Trophoblast cell (in vitro differentiated cells and primary cell): ENCODE data around the gene FBXO9.

ENCODE experiments used
- DNase-seq, 2 donors: peaks; one replicate each; pipeline ENCODE4 v3.0.0-alpha.2; 2016
- H2AFZ ChIP-seq: 2 replicates; pipeline ENCODE4 v1.6.1; 2013; ENCODE audit warnings: low read length, moderate library complexity, mild to moderate bottlenecking; ENCODE audit not compliant: insufficient read depth, poor library complexity
- H2AK5ac ChIP-seq: 2 replicates; pipeline ENCODE4 v1.6.1; 2013; ENCODE audit warnings: mild to moderate bottlenecking, low read length
- H2BK120ac ChIP-seq: 2 replicates; pipeline ENCODE4 v1.6.1; 2013; ENCODE audit warnings: low read length, mild to moderate bottlenecking, moderate library complexity; ENCODE audit not compliant: insufficient read depth, poor library complexity
- H2BK12ac ChIP-seq: 2 replicates; pipeline ENCODE4 v1.6.1; 2013; ENCODE audit warnings: mild to moderate bottlenecking, low read length, moderate library complexity
- H2BK5ac ChIP-seq: 2 replicates; pipeline ENCODE4 v1.6.1; 2013; ENCODE audit warnings: low read length, low read depth, moderate library complexity, mild to moderate bottlenecking; ENCODE audit not compliant: poor library complexity
- H3K14ac ChIP-seq: 2 replicates; pipeline ENCODE4 v1.6.1; 2013; ENCODE audit warnings: mild to moderate bottlenecking, low read length
- H3K18ac ChIP-seq: 2 replicates; pipeline ENCODE4 v1.6.1; 2013; ENCODE audit warnings: mild to moderate bottlenecking, low read length
- H3K23ac ChIP-seq: 2 replicates; pipeline ENCODE4 v1.6.1; 2013; ENCODE audit warnings: low read length
- H3K27ac ChIP-seq: 2 replicates; pipeline ENCODE4 v1.5.1; 2013; ENCODE audit warnings: low read depth, mild to moderate bottlenecking, inconsistent platforms, low read length, moderate library complexity
- H3K27me3 ChIP-seq: 2 replicates; pipeline ENCODE4 v1.6.1; 2013; ENCODE audit warnings: inconsistent platforms, mild to moderate bottlenecking, low read length, moderate library complexity; ENCODE audit not compliant: insufficient read depth
- H3K36me3 ChIP-seq, 2 experiments: 1 replicate in 1 of 2; 2 replicates in 1 of 2; pipeline ENCODE4 v1.6.1; 2013; ENCODE audit warnings: low read length in 2 of 2, mild to moderate bottlenecking in 2 of 2, moderate library complexity in 1 of 2; ENCODE audit not compliant: insufficient read depth in 2 of 2, control insufficient read depth in 1 of 2
- H3K4ac ChIP-seq: 2 replicates; pipeline ENCODE4 v1.6.1; 2013; ENCODE audit warnings: low read depth, mild to moderate bottlenecking, low read length, moderate library complexity
- H3K4me1 ChIP-seq, 2 experiments: 1 replicate in 1 of 2; 2 replicates in 1 of 2; pipeline ENCODE4 v1.6.1; 2013; ENCODE audit warnings: low read length in 2 of 2, mild to moderate bottlenecking in 2 of 2, moderate library complexity in 1 of 2; ENCODE audit not compliant: insufficient read depth in 2 of 2, control insufficient read depth in 1 of 2
- H3K4me2 ChIP-seq: 2 replicates; pipeline ENCODE4 v1.6.1; 2013; ENCODE audit warnings: inconsistent platforms, mild to moderate bottlenecking, low read length, moderate library complexity
- H3K4me3 ChIP-seq: 2 replicates; pipeline ENCODE4 v1.5.1; 2013; ENCODE audit warnings: mild to moderate bottlenecking, low read depth, low read length, inconsistent platforms
- H3K79me1 ChIP-seq: one replicate; pipeline ENCODE4 v1.6.1; 2013; ENCODE audit warnings: low read length
- H3K79me2 ChIP-seq: 2 replicates; pipeline ENCODE4 v1.6.1; 2013; ENCODE audit warnings: low read length, mild to moderate bottlenecking; ENCODE audit not compliant: control insufficient read depth, insufficient read depth, poor library complexity
- H3K9ac ChIP-seq: 2 replicates; pipeline ENCODE4 v1.6.1; 2013; ENCODE audit warnings: mild to moderate bottlenecking, low read length
- H3K9me3 ChIP-seq: 2 replicates; pipeline ENCODE4 v1.6.1; 2013; ENCODE audit warnings: low read depth, mild to moderate bottlenecking, control low read depth, inconsistent platforms, low read length; ENCODE audit not compliant: insufficient read depth
- H4K12ac ChIP-seq: 2 replicates; pipeline ENCODE4 v1.6.1; 2013; ENCODE audit warnings: low read depth, mild to moderate bottlenecking, low read length, moderate library complexity
- H4K8ac ChIP-seq: 2 replicates; pipeline ENCODE4 v1.6.1; 2013; ENCODE audit warnings: low read depth, mild to moderate bottlenecking, low read length, moderate library complexity
- H4K91ac ChIP-seq: one replicate; pipeline ENCODE4 v1.6.1; 2013; ENCODE audit warnings: low read depth, mild to moderate bottlenecking, low read length, moderate library complexity
- WGBS: extraction: QIAGEN DNeasy Blood & Tissue Kit; methylation state at CpG from one replicate; pipeline ENCODE4 v1.1.7; 2013; ENCODE audit warnings: missing lambda C conversion rate; ENCODE audit not compliant: insufficient read length, insufficient coverage; ENCODE audit errors: extremely low coverage; 5-methylcytosine and 5-hydroxymethylcytosine counted together

The FBXO9 gene

DNA sequence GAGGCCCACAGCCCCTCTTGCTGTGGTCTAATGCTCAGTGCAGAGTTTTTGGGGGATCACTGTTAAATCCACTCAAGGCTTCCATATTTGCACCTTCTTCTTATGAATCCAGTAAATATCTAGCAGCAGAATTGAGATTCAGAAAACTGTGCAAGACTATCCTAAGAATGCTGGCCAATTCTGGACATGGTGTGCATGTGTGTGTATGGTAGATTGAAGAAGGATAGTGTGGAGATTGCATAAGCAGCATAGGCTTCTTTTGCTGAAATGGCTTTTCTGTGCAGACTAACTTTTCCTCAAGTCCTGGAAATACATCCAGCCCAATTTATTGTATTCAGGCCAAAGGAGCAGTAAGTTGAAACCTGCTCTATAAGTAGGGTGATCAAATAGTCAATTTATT lies 39.7 kb downstream of the FBXO9 start:
- Histone ChIP-seq H3K9me3 (no peaks in the 10 kb centered on the region), H2AFZ (no peak overlapping the region), H3K9ac (peak overlapping the region; percentile 59), H3K4me1 (peaks cover 0 to 2% of the 10 kb centered on the region in 2 experiments), H4K8ac (no peak overlapping the region), H2AK5ac (no peak overlapping the region), H4K91ac (peak overlapping the region; percentile 13), H3K79me2 (no peaks in the 10 kb centered on the region), H3K4me3 (no peak overlapping the region), H4K12ac (no peak overlapping the region), H2BK5ac (no peak overlapping the region), H3K27ac (no peak overlapping the region), H2BK12ac (no peak overlapping the region), H3K23ac (no peak overlapping the region), H3K4me2 (no peak overlapping the region), H3K27me3 (no peaks in the 10 kb centered on the region), H3K79me1 (peaks cover 6% of the 10 kb centered on the region), H3K4ac (no peak overlapping the region), H3K14ac (no peak overlapping the region), H3K18ac (no peak overlapping the region), H3K36me3 (peaks cover 4 to 10% of the 10 kb centered on the region in 2 experiments), H2BK120ac (no peak overlapping the region)
- peak in 1 of 2 donors; percentile 67 for DNase-seq

DNA sequence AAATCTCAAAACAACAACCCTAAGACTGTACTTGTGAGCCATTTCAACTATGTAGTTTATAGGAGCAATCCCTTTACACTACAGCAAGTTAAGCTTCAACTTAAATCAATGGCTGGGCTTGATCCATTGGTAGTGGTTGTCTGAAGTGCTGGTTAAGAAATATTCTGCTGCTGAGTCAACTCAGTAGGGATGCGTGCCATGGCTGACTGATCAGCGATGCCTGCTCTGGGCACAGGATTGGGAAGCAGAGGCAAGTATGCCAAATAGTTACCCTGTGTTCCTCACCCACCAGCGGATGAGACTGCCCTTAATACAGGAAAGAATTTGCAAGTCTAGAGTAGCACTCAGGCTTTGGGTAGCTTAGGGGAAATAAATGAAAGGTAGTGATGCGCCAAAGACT lies 41.9 kb downstream of the FBXO9 start:
- no CpG with 5 or more reads among the region's 4 CpGs for WGBS
- no peak for DNase-seq
- Histone ChIP-seq H3K18ac (no peak overlapping the region), H3K23ac (no peak overlapping the region), H3K4me2 (no peak overlapping the region), H3K79me1 (peaks cover 6% of the 10 kb centered on the region), H3K9ac (no peak overlapping the region), H3K27me3 (no peaks in the 10 kb centered on the region), H3K4ac (no peak overlapping the region), H4K8ac (peak overlapping the region; percentile 66), H3K4me1 (peaks cover 2% of the 10 kb centered on the region in 2 experiments), H4K12ac (no peak overlapping the region), H2BK120ac (peak overlapping the region; percentile 86), H2AFZ (no peak overlapping the region), H2AK5ac (no peak overlapping the region), H2BK5ac (peak overlapping the region; percentile 36), H3K9me3 (no peaks in the 10 kb centered on the region), H2BK12ac (no peak overlapping the region), H3K27ac (peak overlapping the region; percentile 75), H4K91ac (peak overlapping the region; percentile 90), H3K79me2 (no peaks in the 10 kb centered on the region), H3K4me3 (no peak overlapping the region), H3K36me3 (peaks cover 0 to under 1% of the 10 kb centered on the region in 2 experiments), H3K14ac (no peak overlapping the region)

DNA sequence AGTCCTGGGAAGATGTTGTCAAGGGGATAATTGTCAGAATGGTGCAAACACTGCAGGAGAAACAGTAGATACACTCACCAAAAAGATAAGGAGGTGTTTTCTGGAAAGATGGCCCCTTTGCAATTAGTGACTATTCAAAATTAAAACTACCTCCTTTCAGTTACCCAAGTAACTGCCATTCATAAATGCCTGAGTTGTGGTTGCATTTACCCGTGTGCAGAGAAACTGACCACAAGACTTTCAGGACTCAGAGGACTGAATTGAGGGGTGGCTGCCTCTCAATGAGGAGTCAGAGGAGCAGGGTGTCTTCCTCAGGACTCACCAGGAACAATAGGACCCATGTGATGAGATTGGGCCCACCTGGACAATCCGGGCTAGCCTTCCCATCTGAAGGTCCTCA lies 44.4 kb downstream of the FBXO9 start:
- H2AK5ac ChIP-seq: no peak overlapping the region
- H3K79me1 ChIP-seq: peaks cover 8% of the 10 kb centered on the region
- no peak overlapping the region for H3K27ac ChIP-seq
- H4K12ac ChIP-seq: no peak overlapping the region
- no peak overlapping the region for H3K18ac ChIP-seq
- H3K4ac ChIP-seq: no peak overlapping the region
- no peak overlapping the region for H2AFZ ChIP-seq
- H3K23ac ChIP-seq: no peak overlapping the region
- H3K36me3 ChIP-seq: no peaks in the 10 kb centered on the region
- no peaks in the 10 kb centered on the region for H3K79me2 ChIP-seq
- H2BK5ac ChIP-seq: no peak overlapping the region
- H3K4me2 ChIP-seq: no peak overlapping the region
- H3K4me3 ChIP-seq: no peak overlapping the region
- H3K4me1 ChIP-seq: peaks cover 2% of the 10 kb centered on the region in 2 experiments
- no peak overlapping the region for H3K9ac ChIP-seq
- no peak overlapping the region for H2BK120ac ChIP-seq
- no peaks in the 10 kb centered on the region for H3K27me3 ChIP-seq
- no peak overlapping the region for H4K91ac ChIP-seq
- DNase-seq: no peak
- H3K14ac ChIP-seq: no peak overlapping the region
- WGBS: no CpG with 5 or more reads among the region's 2 CpGs
- no peaks in the 10 kb centered on the region for H3K9me3 ChIP-seq
- no peak overlapping the region for H2BK12ac ChIP-seq
- H4K8ac ChIP-seq: no peak overlapping the region

DNA sequence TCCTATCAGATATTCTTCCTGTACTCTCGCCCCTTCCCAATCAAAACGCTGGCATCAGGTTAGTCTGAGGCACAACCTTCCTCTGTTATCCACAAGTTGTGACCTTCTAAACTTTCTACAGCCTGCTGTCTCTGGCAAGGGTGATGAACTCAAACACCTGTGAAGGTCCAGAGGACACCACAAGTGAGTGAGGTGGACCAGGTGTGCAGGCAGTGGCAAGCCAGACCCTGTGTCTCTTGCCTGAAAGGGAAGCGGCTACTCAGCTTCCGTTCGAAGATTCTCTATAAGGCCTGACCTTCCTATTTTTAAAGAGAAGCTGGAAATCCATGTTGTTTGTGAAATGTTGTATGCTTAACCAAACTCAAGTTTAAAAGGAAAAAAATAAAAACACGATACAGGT lies 46.7 kb downstream of the FBXO9 start:
- H3K4me3 ChIP-seq: no peak overlapping the region
- no peak for DNase-seq
- no CpG with 5 or more reads among the region's 6 CpGs for WGBS

More for the DNA sequence above, 46.7 kb downstream of the FBXO9 start:
- no peak overlapping the region for H3K18ac ChIP-seq
- peaks cover 2 to 4% of the 10 kb centered on the region in 2 experiments for H3K4me1 ChIP-seq
- H3K27me3 ChIP-seq: no peaks in the 10 kb centered on the region
- H2BK12ac ChIP-seq: no peak overlapping the region
- H3K27ac ChIP-seq: no peak overlapping the region
- no peak overlapping the region for H3K23ac ChIP-seq
- no peaks in the 10 kb centered on the region for H3K9me3 ChIP-seq
- no peak overlapping the region for H4K8ac ChIP-seq
- H2AFZ ChIP-seq: no peak overlapping the region
- H2BK120ac ChIP-seq: no peak overlapping the region
- peak overlapping the region; percentile 32 for H4K91ac ChIP-seq
- H2BK5ac ChIP-seq: no peak overlapping the region
- no peak overlapping the region for H3K14ac ChIP-seq
- H3K9ac ChIP-seq: no peak overlapping the region
- no peaks in the 10 kb centered on the region for H3K79me2 ChIP-seq
- H2AK5ac ChIP-seq: peak overlapping the region; percentile 19
- H3K36me3 ChIP-seq: no peaks in the 10 kb centered on the region
- H4K12ac ChIP-seq: no peak overlapping the region
- peaks cover 8% of the 10 kb centered on the region for H3K79me1 ChIP-seq
- no peak overlapping the region for H3K4me2 ChIP-seq
- H3K4ac ChIP-seq: no peak overlapping the region
